Medulla oblongata (tissue), 1 donor: Measurements from ENCODE around the gene ZNF148.

Source experiments
- DNase-seq: peaks from one replicate; pipeline ENCODE4 v3.0.0-alpha.2; 2015; ENCODE audit errors: extremely low spot score

ZNF148 gene

GRCh38 chr3:125221831-125222230 lies 153.3 kb downstream of the ZNF148 start:
- no peak for DNase-seq

GRCh38 chr3:125220727-125221429 lies 154.2 kb downstream of the ZNF148 start:
- no peak for DNase-seq

GRCh38 chr3:125220183-125220582 lies 154.9 kb downstream of the ZNF148 start:
- DNase-seq = no peak

- no peak for DNase-seq
These were observed 155.8 kb downstream of the ZNF148 start for GRCh38 chr3:125219261-125219701.

- no peak for DNase-seq
These were observed 160.4 kb downstream of the ZNF148 start for GRCh38 chr3:125214738-125215137.

GRCh38 chr3:125213946-125214542 lies 161.1 kb downstream of the ZNF148 start:
- DNase-seq = no peak

GRCh38 chr3:125213364-125213755 lies 161.8 kb downstream of the ZNF148 start:
- no peak for DNase-seq

GRCh38 chr3:125212509-125213363 lies 162.4 kb downstream of the ZNF148 start, which contains the start of gene SLC12A8:
Gene SLC12A8, minus strand, starts transcription at chr3:125212748. Its CDS starts 1,399 bp downstream, at chr3:125211349.
- no peak for DNase-seq

GRCh38 chr3:125212091-125212508 lies 163.0 kb downstream of the ZNF148 start:
- no peak for DNase-seq

GRCh38 chr3:125211523-125212090 lies 163.5 kb downstream of the ZNF148 start:
- no peak for DNase-seq

GRCh38 chr3:125207949-125208568 lies 167.1 kb downstream of the ZNF148 start:
- DNase-seq = no peak

- DNase-seq = no peak
These were observed 167.6 kb downstream of the ZNF148 start for GRCh38 chr3:125207507-125207906.

GRCh38 chr3:125206934-125207333 lies 168.2 kb downstream of the ZNF148 start:
- no peak for DNase-seq

GRCh38 chr3:125203731-125204130 lies 171.4 kb downstream of the ZNF148 start:
- no peak for DNase-seq

- DNase-seq = no peak
These were observed 172.9 kb downstream of the ZNF148 start for GRCh38 chr3:125202197-125202596.

GRCh38 chr3:125200731-125201139 lies 174.4 kb downstream of the ZNF148 start:
- DNase-seq = no peak

GRCh38 chr3:125194849-125195601 lies 180.1 kb downstream of the ZNF148 start:
- no peak for DNase-seq

GRCh38 chr3:125194061-125194848 lies 180.9 kb downstream of the ZNF148 start:
- DNase-seq = no peak

- DNase-seq = no peak
These were observed 182.7 kb downstream of the ZNF148 start for GRCh38 chr3:125192190-125193035.
